Activated CD8-positive, alpha-beta memory T cell treated with anti-CD3 and anti-CD28 coated beads, Interleukin-2, amount 50 U/mL, for 1 hour (primary cell): ENCODE data around the gene FKBP4.
A peak's percentile ranks its signal among the peaks of the same experiment; 100 is the strongest.
"Not testable (repeated sequence)": the region's sequence is repeated elsewhere in the genome, so short reads cannot be mapped to it uniquely, and the experiment has no call there.

Experiments used
- DNase-seq: peaks from one replicate; pipeline ENCODE4 v3.0.0-alpha.2; 2020; ENCODE audit errors: extremely low read depth

Gene FKBP4

GRCh38 chr12:2794736-2795289 lies at the start of gene FKBP4:
Gene FKBP4 (plus strand): TSS chr12:2794970. CDS start chr12:2795140, 170 bp downstream.
- DNase-seq: peak; percentile 64

- DNase-seq: no peak
Measured at GRCh38 chr12:2745655-2746054, 49.1 kb upstream of the FKBP4 start.

DNA sequence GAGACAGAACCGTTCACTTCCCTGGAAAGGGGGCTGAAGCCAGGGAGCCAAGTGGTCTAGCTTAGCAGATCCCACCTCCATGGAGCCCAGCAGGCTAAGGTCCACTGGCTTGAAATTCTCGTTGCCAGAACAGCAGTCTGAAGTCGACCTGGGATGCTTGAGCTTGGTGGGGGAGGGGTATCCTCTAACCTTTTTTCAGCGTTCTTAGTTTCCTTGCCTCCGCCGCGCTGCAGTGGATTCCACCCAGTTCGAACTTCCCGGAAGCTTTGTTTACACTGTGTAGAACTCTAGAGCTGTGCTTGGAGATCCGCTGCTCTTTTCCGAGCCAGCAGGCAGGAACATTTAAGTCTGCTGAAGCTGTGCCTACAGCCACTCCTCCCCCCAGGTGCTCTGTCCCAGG lies 45.2 kb upstream of the FKBP4 start:
- no peak for DNase-seq

GRCh38 chr12:2750185-2750584 lies 44.6 kb upstream of the FKBP4 start:
- DNase-seq: no peak

GRCh38 chr12:2751230-2751629 lies 43.5 kb upstream of the FKBP4 start:
- DNase-seq: no peak

- DNase-seq: no peak
Measured at GRCh38 chr12:2751686-2752085, 43.1 kb upstream of the FKBP4 start.

GRCh38 chr12:2752676-2753371 lies 41.9 kb upstream of the FKBP4 start:
- peak; percentile 24 for DNase-seq

GRCh38 chr12:2753536-2753935 lies 41.2 kb upstream of the FKBP4 start:
- DNase-seq: no peak

DNA sequence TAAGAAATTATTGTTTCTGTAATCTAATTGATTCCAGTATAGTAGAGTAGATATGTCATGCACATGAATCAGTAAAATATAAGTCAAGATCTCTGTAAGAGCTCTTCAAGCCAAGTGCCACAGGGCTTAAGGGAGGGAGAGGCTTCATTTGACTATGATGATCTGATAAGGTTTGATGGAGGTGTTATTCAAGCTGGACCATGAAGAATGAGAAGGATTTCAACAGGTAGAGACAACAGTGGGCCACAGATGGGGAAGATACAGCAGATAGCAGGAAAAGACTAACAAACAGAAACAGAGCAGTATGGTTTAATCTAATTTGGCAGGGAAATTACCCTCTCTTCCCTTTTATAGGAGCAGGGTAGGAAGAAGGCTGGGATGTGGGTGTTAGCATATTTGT lies 40.6 kb upstream of the FKBP4 start:
- no peak for DNase-seq

DNA sequence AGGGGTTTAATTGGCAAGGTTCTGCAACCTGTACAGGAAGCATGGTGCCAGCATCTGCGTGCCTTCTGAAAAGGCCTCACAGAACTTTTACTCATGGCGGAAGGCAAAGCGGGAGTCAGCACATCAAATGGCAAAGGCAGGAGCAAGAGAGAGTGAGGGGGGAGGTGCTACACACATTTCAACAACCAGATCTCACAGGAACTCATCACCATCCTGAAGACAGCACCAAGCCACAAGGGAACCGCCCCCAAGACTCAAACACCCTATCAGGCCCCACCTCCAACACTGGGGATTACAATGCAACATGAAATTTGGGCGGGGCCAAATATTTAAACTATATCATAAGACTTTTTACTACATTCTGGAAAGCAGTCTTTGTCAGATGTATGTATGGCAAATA lies 38.0 kb upstream of the FKBP4 start:
- DNase-seq: no peak

- DNase-seq: no peak
Measured at GRCh38 chr12:2759733-2760132, 35.0 kb upstream of the FKBP4 start.

GRCh38 chr12:2764398-2764797 lies 30.4 kb upstream of the FKBP4 start:
- no peak for DNase-seq

- no peak for DNase-seq
Measured at GRCh38 chr12:2765052-2765451, 29.7 kb upstream of the FKBP4 start.

DNA sequence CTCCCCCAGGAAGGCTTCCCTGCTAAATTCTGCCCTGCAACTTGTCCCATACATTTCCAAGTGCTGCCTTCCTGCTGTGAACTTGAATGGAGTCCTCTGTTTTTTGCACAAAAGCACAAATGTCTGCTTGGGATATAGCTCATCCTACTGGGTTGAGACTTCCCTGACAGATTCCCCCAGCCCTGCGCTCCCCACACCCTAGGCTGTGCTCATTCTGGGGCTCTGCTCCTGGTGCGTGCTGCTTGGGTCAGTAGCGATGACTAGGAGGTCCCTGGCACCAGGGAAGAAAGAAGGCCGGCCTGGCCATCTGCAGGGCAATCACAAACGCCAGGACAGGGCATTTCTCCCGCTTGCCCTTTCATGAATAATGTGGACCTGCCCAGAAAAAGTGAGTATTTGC lies 29.2 kb upstream of the FKBP4 start:
- DNase-seq: no peak

DNA sequence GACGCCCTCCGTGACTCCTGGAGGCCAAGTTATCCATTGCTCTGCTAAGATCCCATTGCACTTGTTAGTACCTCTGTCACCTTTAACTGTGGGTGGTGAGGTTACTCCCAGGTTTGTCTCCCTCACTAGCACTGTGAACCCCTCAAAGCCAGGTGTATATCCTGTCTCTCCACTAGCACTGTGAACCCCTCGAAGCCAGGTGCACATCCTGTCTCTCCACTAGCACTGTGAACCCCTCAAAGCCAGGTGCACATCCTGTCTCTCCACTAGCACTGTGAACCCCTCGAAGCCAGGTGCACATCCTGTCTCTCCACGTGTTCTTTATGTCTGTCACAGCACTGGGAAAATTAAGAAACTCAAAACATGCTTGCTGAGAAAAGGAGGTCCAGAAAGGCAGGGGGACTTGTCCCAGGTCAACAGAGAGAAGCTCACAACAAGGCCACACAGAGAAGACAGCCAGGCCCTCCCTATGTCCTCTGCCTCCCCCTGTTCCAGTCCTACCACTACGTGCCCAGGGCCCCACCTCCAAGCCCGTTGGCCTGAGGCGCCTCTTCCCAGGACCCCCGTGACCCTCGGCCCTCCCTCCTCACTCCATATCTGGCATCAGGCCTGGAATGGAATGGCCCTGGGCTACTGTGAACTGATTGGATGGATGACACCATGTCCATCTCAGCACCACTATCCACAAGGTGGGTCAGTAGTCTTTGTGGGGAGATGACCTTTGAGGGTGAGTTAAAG lies 26.4 kb upstream of the FKBP4 start:
- no peak for DNase-seq

DNA sequence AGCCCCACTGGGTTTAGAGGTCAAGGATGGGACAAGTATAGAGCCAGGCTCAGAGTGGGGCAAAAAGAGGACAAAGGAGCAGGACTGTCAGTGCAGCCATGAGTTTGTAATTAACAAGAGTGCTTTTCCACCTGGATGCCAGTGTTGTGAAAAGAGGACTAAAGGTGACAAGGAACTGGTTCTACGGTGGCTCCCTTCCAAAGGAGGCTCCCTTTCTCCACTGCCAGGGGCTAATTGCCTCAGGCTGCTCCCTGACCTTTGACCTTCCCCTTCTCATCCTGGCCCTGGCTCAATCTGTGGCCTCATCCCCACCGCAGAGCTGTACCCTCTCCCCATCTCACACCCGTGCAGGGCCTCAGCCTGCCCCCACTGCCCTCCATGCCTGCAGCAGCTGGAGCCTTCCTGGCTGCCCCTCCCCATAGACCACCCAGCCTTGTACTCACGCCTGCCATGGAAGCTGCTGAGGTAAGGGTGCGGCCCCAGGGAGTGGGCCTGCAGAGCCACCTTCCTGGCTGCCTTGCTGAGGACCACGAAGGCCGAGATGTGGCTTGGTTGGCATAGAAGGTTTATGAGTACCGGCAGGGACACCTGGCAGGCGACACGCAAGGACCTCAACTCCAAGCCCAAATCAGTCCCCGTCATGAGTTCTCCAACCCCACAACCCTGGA lies 24.8 kb upstream of the FKBP4 start:
- no peak for DNase-seq

- DNase-seq: not testable (repeated sequence)
Measured at GRCh38 chr12:2770544-2770943, 24.2 kb upstream of the FKBP4 start.

DNA sequence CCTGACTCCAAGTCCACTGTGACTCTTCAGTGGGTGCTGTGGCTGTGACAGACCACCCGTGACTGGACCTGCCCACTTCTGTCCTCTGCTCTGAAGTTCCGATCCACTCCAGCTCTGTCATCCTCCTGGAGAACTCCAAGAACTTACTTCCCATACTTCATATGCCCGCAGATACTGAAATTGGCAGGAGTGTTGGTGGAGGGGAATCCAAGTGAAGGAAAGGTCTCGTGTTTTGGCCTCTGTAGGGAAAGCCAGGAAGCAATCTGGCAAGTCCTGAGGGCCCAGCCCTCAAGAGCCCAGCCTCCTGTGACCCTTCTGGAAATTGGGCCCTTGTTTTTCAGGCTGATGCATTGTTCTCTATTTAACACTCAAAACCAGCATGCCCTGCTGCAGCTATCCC lies 22.4 kb upstream of the FKBP4 start:
- DNase-seq: no peak

DNA sequence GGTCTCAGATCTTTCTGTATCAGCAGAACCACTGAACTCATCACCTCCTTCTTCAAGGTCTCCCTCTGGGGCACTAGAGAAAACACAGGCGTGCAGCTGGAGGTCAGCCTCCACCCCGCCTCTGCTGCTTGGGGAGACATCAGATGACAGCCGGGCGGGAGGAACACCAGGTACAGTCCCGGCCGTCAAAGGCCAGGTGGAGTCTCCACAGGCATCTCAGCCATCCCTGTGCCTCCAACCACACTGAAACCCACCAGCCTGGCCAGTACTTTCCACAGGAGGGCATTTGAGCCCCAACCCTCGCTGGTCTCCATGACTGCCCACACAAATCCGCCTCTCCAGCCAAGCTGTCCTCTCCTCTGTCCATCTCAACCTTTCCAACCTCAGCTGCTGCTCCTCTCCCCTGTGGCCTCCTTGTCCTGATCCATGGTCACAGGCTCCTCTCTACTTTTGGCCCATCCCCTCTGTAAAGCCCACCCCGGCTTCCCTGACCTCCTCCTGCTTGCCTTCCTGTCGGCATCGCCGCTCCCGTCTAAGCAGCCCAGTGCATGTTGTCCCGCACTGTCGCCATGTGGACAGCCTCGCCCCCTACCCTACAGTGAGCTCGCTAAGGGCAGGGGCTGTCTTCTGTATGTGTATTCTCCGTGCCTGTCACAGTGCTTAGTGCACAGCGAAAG lies 21.4 kb upstream of the FKBP4 start:
- DNase-seq: no peak

DNA sequence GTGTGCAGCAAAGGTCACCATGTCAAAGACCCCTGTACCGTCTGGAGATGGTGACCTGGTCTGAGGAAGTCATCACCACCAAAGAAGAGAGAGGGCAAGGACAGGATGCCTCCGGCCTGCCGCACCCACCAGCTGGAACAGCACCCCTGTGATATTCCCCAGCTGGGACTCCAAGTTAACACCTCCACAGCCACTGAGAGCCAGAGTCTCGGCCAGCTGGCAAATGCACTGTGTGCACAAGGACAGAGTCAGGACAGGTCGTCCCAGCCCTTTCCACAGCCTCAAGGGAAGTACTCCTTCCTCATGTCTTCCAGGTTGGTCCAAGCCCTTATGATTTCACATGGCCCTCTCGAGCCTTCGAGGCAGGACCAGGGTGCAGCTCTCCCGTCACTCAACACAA lies 19.3 kb upstream of the FKBP4 start:
- DNase-seq: no peak

DNA sequence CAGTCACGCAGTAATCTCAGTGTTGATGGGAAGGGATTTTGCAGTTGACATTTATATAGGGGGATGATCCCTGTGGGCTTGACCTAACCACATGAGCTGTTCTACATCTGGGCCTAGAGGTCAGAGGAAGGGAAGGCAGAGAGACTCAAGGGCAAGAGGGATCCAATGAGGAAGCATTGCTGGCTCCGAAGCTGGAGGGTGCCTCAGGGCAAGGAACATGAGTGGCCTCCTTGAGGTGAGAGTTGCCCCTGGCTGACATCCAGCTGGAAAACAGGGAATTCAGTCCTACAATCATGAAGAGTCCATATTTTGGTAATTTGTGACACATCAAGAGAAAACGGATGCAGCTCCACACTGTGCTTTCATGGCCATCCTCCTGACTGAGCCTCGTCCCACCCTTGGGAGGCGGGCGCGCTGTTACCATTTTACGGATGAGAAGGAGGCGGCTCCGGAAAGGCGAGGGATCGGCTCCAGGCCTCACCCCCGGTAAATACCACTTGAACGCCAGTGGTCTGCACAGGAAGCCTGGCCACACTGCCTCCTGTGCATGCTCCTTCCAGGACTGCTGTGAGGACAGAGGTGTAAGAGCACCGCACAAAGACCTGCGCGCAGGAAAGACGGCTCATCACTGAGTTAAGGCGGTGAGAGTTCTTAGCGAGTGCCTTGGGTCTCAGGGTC lies 18.5 kb upstream of the FKBP4 start:
- DNase-seq: no peak

DNA sequence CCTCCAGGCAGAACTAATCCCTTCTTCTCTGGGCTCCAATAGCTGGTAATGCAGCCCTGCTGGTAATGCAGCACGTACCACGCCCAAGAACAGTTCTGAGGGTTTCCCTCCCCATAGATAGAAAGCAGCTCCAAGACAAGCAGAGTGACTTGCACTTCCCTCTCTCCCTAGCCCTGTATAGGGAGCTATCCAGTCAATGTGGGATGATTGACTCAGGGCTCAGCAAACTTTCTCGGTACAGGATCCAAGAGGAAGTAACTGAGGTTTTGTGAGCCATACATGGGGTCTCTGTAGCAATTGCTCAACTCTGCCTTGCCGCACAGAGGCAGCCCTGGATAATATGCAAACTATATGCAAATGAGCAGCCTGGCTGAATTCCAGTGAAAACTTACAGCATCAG lies 15.5 kb upstream of the FKBP4 start:
- no peak for DNase-seq
